ENCODE measurements around the gene RPS6KA1. TPM values are rescaled to one million over a fixed set of nuclear protein-coding genes. Genes with fewer than 3 reads are reported as not detected.

RPS6KA1 gene
- total and polyA plus RNA-seq, 10 of the 15 experiments (the other 5 are each of a cell fraction or from before 2014, with no cell fraction given), result 5.0 to 136 (median 91.5) TPM

GRCh38 chr1:26579681-26580111, 50.1 kb downstream of the RPS6KA1 start (continued):
- TF ChIP-seq, protein P1, sequence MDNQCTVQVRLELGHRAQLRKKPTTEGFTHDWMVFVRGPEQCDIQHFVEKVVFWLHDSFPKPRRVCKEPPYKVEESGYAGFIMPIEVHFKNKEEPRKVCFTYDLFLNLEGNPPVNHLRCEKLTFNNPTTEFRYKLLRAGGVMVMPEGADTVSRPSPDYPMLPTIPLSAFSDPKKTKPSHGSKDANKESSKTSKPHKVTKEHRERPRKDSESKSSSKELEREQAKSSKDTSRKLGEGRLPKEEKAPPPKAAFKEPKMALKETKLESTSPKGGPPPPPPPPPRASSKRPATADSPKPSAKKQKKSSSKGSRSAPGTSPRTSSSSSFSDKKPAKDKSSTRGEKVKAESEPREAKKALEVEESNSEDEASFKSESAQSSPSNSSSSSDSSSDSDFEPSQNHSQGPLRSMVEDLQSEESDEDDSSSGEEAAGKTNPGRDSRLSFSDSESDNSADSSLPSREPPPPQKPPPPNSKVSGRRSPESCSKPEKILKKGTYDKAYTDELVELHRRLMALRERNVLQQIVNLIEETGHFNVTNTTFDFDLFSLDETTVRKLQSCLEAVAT (IDR thresholded peaks at IDR 0.05), result no peak
- TF ChIP-seq RUNX3 (IDR thresholded peaks at IDR 0.05; ENCODE audit: low read length) (peak; percentile 57; the same call in 1 of the 2 replicates), NFIC (IDR thresholded peaks at IDR 0.05; ENCODE audit: low read depth, low read length) (no peak), JUNB (IDR thresholded peaks at IDR 0.05) (no peak), TAF1 (IDR thresholded peaks at IDR 0.05; ENCODE audit: borderline replicate concordance, low read depth, low read length) (no peak), CBFB (IDR thresholded peaks at IDR 0.05; ENCODE audit: low read depth) (no peak), E2F8 (IDR thresholded peaks at IDR 0.05; ENCODE audit: low read depth, partially characterized antibody) (no peak), CEBPB (IDR thresholded peaks at IDR 0.05; ENCODE audit: borderline replicate concordance in 1 of 2, low read depth in 2 of 2, low read length in 2 of 2) (no peak), SMAD1 (IDR thresholded peaks at IDR 0.05; ENCODE audit: low read depth, partially characterized antibody) (no peak), STAT3 (IDR thresholded peaks at IDR 0.05; ENCODE audit: low read depth, low read length) (no peak), YBX1 (IDR thresholded peaks at IDR 0.05) (no peak), MYB (IDR thresholded peaks at IDR 0.05; ENCODE audit: borderline replicate concordance, low read depth, low read length) (no peak), TCF12 (IDR thresholded peaks at IDR 0.05; ENCODE audit: low read depth, low read length) (peak; percentile 50; the same call in 1 of the 2 replicates), SIN3A (IDR thresholded peaks at IDR 0.05; ENCODE audit: low read depth, low read length) (no peak), BACH1 (IDR thresholded peaks at IDR 0.05; ENCODE audit: borderline replicate concordance) (no peak), NR2C1 (IDR thresholded peaks at IDR 0.05) (no peak)
- TF ChIP-seq, protein P2, sequence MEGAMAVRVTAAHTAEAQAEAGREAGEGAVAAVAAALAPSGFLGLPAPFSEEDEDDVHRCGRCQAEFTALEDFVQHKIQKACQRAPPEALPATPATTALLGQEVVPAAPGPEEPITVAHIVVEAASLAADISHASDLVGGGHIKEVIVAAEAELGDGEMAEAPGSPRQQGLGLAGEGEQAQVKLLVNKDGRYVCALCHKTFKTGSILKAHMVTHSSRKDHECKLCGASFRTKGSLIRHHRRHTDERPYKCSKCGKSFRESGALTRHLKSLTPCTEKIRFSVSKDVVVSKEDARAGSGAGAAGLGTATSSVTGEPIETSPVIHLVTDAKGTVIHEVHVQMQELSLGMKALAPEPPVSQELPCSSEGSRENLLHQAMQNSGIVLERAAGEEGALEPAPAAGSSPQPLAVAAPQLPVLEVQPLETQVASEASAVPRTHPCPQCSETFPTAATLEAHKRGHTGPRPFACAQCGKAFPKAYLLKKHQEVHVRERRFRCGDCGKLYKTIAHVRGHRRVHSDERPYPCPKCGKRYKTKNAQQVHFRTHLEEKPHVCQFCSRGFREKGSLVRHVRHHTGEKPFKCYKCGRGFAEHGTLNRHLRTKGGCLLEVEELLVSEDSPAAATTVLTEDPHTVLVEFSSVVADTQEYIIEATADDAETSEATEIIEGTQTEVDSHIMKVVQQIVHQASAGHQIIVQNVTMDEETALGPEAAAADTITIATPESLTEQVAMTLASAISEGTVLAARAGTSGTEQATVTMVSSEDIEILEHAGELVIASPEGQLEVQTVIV (IDR thresholded peaks at IDR 0.05; ENCODE audit: borderline replicate concordance, partially characterized antibody), result no peak
- TF ChIP-seq, protein P3, sequence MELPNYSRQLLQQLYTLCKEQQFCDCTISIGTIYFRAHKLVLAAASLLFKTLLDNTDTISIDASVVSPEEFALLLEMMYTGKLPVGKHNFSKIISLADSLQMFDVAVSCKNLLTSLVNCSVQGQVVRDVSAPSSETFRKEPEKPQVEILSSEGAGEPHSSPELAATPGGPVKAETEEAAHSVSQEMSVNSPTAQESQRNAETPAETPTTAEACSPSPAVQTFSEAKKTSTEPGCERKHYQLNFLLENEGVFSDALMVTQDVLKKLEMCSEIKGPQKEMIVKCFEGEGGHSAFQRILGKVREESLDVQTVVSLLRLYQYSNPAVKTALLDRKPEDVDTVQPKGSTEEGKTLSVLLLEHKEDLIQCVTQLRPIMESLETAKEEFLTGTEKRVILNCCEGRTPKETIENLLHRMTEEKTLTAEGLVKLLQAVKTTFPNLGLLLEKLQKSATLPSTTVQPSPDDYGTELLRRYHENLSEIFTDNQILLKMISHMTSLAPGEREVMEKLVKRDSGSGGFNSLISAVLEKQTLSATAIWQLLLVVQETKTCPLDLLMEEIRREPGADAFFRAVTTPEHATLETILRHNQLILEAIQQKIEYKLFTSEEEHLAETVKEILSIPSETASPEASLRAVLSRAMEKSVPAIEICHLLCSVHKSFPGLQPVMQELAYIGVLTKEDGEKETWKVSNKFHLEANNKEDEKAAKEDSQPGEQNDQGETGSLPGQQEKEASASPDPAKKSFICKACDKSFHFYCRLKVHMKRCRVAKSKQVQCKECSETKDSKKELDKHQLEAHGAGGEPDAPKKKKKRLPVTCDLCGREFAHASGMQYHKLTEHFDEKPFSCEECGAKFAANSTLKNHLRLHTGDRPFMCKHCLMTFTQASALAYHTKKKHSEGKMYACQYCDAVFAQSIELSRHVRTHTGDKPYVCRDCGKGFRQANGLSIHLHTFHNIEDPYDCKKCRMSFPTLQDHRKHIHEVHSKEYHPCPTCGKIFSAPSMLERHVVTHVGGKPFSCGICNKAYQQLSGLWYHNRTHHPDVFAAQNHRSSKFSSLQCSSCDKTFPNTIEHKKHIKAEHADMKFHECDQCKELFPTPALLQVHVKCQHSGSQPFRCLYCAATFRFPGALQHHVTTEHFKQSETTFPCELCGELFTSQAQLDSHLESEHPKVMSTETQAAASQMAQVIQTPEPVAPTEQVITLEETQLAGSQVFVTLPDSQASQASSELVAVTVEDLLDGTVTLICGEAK (IDR thresholded peaks at IDR 0.05; ENCODE audit: borderline replicate concordance), result no peak
